OCI-LY7 (cell line): ENCODE results near the gene CTDNEP1. TPM values are rescaled to one million over a fixed set of nuclear protein-coding genes. Genes with fewer than 3 reads are reported as not detected.

Experiments used
- BruUV-seq: library from RNA; stranded (reverse); fragments of 400-500 nt; replicated peaks from 2 replicates; lab custom pipeline; 2021; lab: Mats Ljungman, UMichigan
- CTCF ChIA-PET: fragments of 300-600 bp; sonication (Branson Sonifier 250); formaldehyde crosslinking; loops from one replicate; lab custom pipeline; 2022; ENCODE audit warnings: antibody characterized with exemption; ENCODE audit not compliant: unreplicated experiment; lab: Charles Lee
- POLR2A ChIA-PET: fragments of 300-600 bp; sonication (Branson Sonifier 250); formaldehyde crosslinking; loops from one replicate; lab custom pipeline; 2022; ENCODE audit warnings: antibody characterized with exemption; lab: Charles Lee
- DNase-seq: peaks from one replicate; pipeline ENCODE4 v3.0.0-alpha.2; 2015; ENCODE audit warnings: low spot score
- H2AFZ ChIP-seq: fragments of 200-600 bp; sonication (generic), shearing (Covaris generic); 2 replicates; pipeline ENCODE4 v1.6.1; 2014; ENCODE audit warnings: mild to moderate bottlenecking, antibody characterized with exemption, low read length, moderate library complexity
- H3K27ac ChIP-seq: fragments of 200-600 bp; sonication (generic); 2 replicates; pipeline ENCODE4 v1.5.1; 2014; ENCODE audit warnings: mixed run types, low read depth, mild to moderate bottlenecking, moderate library complexity, low read length, inconsistent platforms; ENCODE audit not compliant: poor library complexity, severe bottlenecking
- H3K36me3 ChIP-seq: fragments of 200-600 bp; sonication (generic); 2 replicates; pipeline ENCODE4 v1.6.1; 2014; ENCODE audit warnings: mild to moderate bottlenecking, antibody characterized with exemption, low read length, moderate library complexity, mixed read lengths; ENCODE audit not compliant: insufficient read depth
- H3K4me1 ChIP-seq: fragments of 200-600 bp; sonication (generic); 2 replicates; pipeline ENCODE4 v1.5.1; 2014; ENCODE audit warnings: mild to moderate bottlenecking, low read length; ENCODE audit not compliant: insufficient read depth, poor library complexity, severe bottlenecking
- H3K4me2 ChIP-seq: fragments of 200-600 bp; sonication (generic); 2 replicates; pipeline ENCODE4 v1.6.1; 2014; ENCODE audit warnings: mild to moderate bottlenecking, low read length
- H3K4me3 ChIP-seq: fragments of 200-600 bp; sonication (generic); 2 replicates; pipeline ENCODE4 v1.5.1; 2014; ENCODE audit warnings: mild to moderate bottlenecking, low read depth, low read length; ENCODE audit not compliant: poor library complexity, severe bottlenecking
- H3K79me2 ChIP-seq: fragments of 200-600 bp; sonication (generic); 2 replicates; pipeline ENCODE4 v1.6.1; 2016; ENCODE audit warnings: low read depth, mild to moderate bottlenecking, low read length, moderate library complexity, mixed read lengths; ENCODE audit not compliant: insufficient read depth
- H3K9me2 ChIP-seq: fragments of 200-600 bp; sonication (generic); 2 replicates; pipeline ENCODE4 v1.6.1; 2016; ENCODE audit warnings: mild to moderate bottlenecking, low read length, mixed read lengths; ENCODE audit not compliant: insufficient read depth
- H3K9me3 ChIP-seq: fragments of 200-600 bp; sonication (generic); 2 replicates; pipeline ENCODE4 v1.6.1; 2014; ENCODE audit warnings: mild to moderate bottlenecking, mixed run types, low read length, mixed read lengths
- H4K20me1 ChIP-seq: fragments of 200-600 bp; sonication (generic); 2 replicates; pipeline ENCODE4 v1.6.1; 2014; ENCODE audit warnings: mild to moderate bottlenecking, antibody characterized with exemption, low read length, moderate library complexity, mixed read lengths; ENCODE audit not compliant: insufficient read depth
- EZH2phosphoT487 ChIP-seq: fragments of 200-600 bp; sonication (generic); IDR thresholded peaks from 2 replicates; pipeline ENCODE4 v1.6.1; 2018; ENCODE audit warnings: low read depth, borderline replicate concordance, mild to moderate bottlenecking, mixed run types, antibody characterized with exemption, low read length, moderate library complexity, mixed read lengths
- intact Hi-C: fragments of 100-400 bp; cut with micrococcal nuclease; formaldehyde crosslinking; loops from one replicate; pipeline ENCODE4 v1.10.0; 2022; ENCODE audit not compliant: unreplicated experiment
- total RNA-seq, 2 experiments: library from RNA; depleted of rRNA in 1 of 2; stranded (reverse); fragments of >200 nt in 1 of 2; shearing (Covaris generic) in 1 of 2; gene quantifications; 2 replicates each; pipeline ENCODE4 v1.2.3, GENCODE V29; 2014 to 2022
- TF ChIP-seq, protein P1 (sequence below): fragments of 200-600 bp; sonication (generic); conservative IDR thresholded peaks from 2 replicates; pipeline ENCODE4 v1.5.1; 2014; ENCODE audit warnings: mild to moderate bottlenecking, antibody characterized with exemption, low read length, moderate library complexity, mixed read lengths

The CTDNEP1 gene
- total RNA-seq, 2 experiments from 2014 or later = 52.1 to 173 TPM

- TF ChIP-seq, protein P1, sequence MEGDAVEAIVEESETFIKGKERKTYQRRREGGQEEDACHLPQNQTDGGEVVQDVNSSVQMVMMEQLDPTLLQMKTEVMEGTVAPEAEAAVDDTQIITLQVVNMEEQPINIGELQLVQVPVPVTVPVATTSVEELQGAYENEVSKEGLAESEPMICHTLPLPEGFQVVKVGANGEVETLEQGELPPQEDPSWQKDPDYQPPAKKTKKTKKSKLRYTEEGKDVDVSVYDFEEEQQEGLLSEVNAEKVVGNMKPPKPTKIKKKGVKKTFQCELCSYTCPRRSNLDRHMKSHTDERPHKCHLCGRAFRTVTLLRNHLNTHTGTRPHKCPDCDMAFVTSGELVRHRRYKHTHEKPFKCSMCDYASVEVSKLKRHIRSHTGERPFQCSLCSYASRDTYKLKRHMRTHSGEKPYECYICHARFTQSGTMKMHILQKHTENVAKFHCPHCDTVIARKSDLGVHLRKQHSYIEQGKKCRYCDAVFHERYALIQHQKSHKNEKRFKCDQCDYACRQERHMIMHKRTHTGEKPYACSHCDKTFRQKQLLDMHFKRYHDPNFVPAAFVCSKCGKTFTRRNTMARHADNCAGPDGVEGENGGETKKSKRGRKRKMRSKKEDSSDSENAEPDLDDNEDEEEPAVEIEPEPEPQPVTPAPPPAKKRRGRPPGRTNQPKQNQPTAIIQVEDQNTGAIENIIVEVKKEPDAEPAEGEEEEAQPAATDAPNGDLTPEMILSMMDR = no peak
- TF ChIP-seq EZH2phosphoT487 = no peak
- Histone ChIP-seq H2AFZ (no peak overlapping the region), H4K20me1 (no peaks in the 10 kb centered on the region), H3K4me2 (no peak overlapping the region), H3K79me2 (no peaks in the 10 kb centered on the region), H3K27ac (no peak overlapping the region), H3K4me1 (peaks cover 17% of the 10 kb centered on the region), H3K9me2 (no peaks in the 10 kb centered on the region), H3K9me3 (no peaks in the 10 kb centered on the region), H3K36me3 (peaks cover 37% of the 10 kb centered on the region), H3K4me3 (no peak overlapping the region)
- POLR2A ChIA-PET = no interaction called here
- CTCF ChIA-PET = no interaction called here
- no TSS peak for BruUV-seq
- intact Hi-C loops = no loop called here
- no peak for DNase-seq
Measured at GRCh38 chr17:7260151-7260550, 8.6 kb upstream of the CTDNEP1 start.

DNA sequence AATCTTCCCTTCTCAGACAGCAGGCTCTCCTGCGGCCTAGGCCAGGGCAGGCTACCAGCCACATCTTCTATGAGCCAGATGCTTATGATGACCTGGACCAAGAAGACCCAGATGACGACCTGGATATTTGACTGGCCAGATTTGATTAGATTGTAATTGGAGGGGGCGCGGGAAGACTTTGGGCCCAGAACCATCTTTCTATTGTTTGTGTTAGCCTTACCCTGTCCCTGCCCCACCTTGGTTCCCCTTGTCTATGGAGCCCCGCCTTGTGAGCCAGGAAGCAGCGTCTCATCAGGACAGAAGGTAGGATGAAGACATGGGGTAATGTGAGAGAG, 8.0 kb upstream of the CTDNEP1 start:
- Histone ChIP-seq H3K9me3 (no peaks in the 10 kb centered on the region), H3K79me2 (no peaks in the 10 kb centered on the region), H3K4me1 (peaks cover 17% of the 10 kb centered on the region), H3K9me2 (no peaks in the 10 kb centered on the region), H3K4me3 (no peak overlapping the region), H4K20me1 (no peaks in the 10 kb centered on the region), H3K36me3 (peaks cover 43% of the 10 kb centered on the region), H3K27ac (no peak overlapping the region), H3K4me2 (no peak overlapping the region), H2AFZ (no peak overlapping the region)
- ChIA-PET POLR2A (interaction anchor here (0.6 kb wide), 1 partner anchor 17 kb away, joined by 7 read pairs; no protein-coding TSS in a partner anchor), CTCF (no interaction called here)
- BruUV-seq = no TSS peak
- intact Hi-C loops = no loop called here
- DNase-seq = no peak
- TF ChIP-seq, protein P1 = no peak
- TF ChIP-seq EZH2phosphoT487 = no peak

DNA sequence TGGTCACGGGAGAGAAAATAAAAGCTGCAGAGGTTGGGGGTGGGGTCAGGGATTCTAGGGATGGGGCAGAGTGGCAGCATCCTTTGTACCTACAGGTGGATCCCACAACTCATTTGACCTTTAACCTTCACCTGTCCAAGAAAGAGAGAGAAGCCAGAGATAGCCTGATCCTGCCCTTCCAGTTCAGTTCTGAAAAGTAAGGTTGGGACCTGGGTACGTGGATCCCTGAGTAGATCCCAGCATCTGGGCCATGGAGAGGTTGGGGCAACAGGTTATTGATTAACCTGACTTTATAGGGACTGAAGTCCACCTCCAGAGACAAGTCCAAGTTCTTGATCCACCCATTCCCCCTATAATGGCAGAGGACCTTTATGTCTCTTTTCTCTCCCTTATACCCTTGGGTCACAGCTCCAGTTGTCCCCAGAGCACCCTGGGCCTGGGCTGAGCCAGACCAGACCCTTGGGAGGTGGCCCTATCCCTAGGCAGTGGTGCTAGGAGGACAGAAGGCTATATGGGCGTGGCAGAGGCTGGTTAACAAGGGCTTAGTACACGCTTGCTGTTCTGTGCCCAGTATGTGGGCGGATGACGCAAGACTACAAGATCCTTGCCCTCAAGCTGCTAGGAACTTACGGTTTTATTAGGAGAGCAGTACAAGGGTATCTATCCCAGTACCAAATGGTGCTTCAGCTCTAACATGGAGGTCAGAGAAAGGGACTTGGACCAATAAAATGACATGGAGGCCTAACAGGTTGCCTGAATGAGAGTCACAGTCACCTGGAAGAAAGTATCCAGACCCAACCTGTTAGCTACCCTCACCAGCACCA, 7.4 kb upstream of the CTDNEP1 start:
- BruUV-seq = no TSS peak
- Histone ChIP-seq H4K20me1 (no peaks in the 10 kb centered on the region), H3K4me3 (no peak overlapping the region), H3K4me2 (no peak overlapping the region), H3K36me3 (peaks cover 49% of the 10 kb centered on the region), H3K9me3 (no peaks in the 10 kb centered on the region), H3K9me2 (no peaks in the 10 kb centered on the region), H3K27ac (no peak overlapping the region), H2AFZ (no peak overlapping the region), H3K4me1 (peaks cover 17% of the 10 kb centered on the region), H3K79me2 (peaks cover 2% of the 10 kb centered on the region; the same call in 1 of the 2 replicates)
- ChIA-PET POLR2A (interaction anchor here (0.6 to 0.7 kb wide), 2 partner anchors 16 to 392 kb away, joined by 3 to 7 read pairs; no protein-coding TSS in a partner anchor), CTCF (no interaction called here)
- DNase-seq = no peak
- TF ChIP-seq, protein P1 = no peak
- TF ChIP-seq EZH2phosphoT487 = no peak
- intact Hi-C loops = no loop called here
